PC-9 (cell line): ENCODE data around the gene ANKRD13A.
"Not testable (repeated sequence)": the region's sequence is repeated elsewhere in the genome, so short reads cannot be mapped to it uniquely, and the experiment has no call there.

ENCODE experiments used
- EZH2 ChIP-seq: fragments of 200-600 bp; sonication (generic); IDR thresholded peaks from 2 replicates; pipeline ENCODE4 v1.8.0; 2017; ENCODE audit warnings: antibody characterized with exemption, low read depth
- TF ChIP-seq, protein P1 (sequence below): fragments of 200-600 bp; sonication (generic); conservative IDR thresholded peaks from 2 replicates; pipeline ENCODE4 v1.6.1; 2017; ENCODE audit warnings: mixed run types, antibody characterized with exemption, mild to moderate bottlenecking, moderate library complexity

DNA sequence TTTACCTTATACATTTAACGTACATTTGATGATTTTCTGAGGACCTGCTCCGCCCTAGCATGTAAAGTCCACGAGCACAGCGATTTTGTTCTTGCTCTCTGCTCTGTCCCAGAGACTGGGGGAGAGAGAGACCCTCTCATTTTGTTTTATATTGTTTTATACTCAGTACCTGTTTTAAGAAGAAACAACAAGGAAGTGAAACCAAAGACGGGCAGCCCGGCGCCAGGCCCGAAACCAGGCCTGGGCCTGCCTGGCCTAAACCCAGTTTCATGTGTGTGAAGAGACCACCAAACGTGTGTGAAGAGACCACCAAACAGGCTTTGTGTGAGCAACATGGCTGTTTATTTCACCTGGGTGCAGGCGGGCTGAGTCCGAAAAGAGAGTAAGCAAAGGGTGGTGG, 49.8 kb downstream of the ANKRD13A start:
- TF ChIP-seq, protein P1, sequence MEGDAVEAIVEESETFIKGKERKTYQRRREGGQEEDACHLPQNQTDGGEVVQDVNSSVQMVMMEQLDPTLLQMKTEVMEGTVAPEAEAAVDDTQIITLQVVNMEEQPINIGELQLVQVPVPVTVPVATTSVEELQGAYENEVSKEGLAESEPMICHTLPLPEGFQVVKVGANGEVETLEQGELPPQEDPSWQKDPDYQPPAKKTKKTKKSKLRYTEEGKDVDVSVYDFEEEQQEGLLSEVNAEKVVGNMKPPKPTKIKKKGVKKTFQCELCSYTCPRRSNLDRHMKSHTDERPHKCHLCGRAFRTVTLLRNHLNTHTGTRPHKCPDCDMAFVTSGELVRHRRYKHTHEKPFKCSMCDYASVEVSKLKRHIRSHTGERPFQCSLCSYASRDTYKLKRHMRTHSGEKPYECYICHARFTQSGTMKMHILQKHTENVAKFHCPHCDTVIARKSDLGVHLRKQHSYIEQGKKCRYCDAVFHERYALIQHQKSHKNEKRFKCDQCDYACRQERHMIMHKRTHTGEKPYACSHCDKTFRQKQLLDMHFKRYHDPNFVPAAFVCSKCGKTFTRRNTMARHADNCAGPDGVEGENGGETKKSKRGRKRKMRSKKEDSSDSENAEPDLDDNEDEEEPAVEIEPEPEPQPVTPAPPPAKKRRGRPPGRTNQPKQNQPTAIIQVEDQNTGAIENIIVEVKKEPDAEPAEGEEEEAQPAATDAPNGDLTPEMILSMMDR, result not testable (repeated sequence)
- not testable (repeated sequence) for TF ChIP-seq EZH2
